Endothelial cell (in vitro differentiated cells): Measurements from ENCODE around the gene SMPD3. TPM values are rescaled to one million over a fixed set of nuclear protein-coding genes. Genes with fewer than 3 reads are reported as not detected.

Source experiments
- DNase-seq: peaks from one replicate; pipeline ENCODE4 v3.0.0; 2021; ENCODE audit warnings: low spot score
- H3K27ac Mint-ChIP-seq: one replicate; pipeline ENCODE4 v1.8.0; 2021; ENCODE audit warnings: mixed read lengths, inconsistent platforms; ENCODE audit not compliant: unreplicated experiment
- H3K27me3 Mint-ChIP-seq: one replicate; pipeline ENCODE4 v1.8.0; 2021; ENCODE audit warnings: mild to moderate bottlenecking, moderate library complexity, mixed read lengths, inconsistent platforms; ENCODE audit not compliant: unreplicated experiment
- H3K36me3 Mint-ChIP-seq: one replicate; pipeline ENCODE4 v1.8.0; 2021; ENCODE audit warnings: mild to moderate bottlenecking, low read depth, mixed read lengths, inconsistent platforms; ENCODE audit not compliant: unreplicated experiment
- H3K4me1 Mint-ChIP-seq: one replicate; pipeline ENCODE4 v1.8.0; 2021; ENCODE audit warnings: mild to moderate bottlenecking, mixed read lengths, inconsistent platforms; ENCODE audit not compliant: unreplicated experiment
- H3K4me3 Mint-ChIP-seq: one replicate; pipeline ENCODE4 v1.8.0; 2021; ENCODE audit warnings: mild to moderate bottlenecking, mixed read lengths, inconsistent platforms; ENCODE audit not compliant: unreplicated experiment
- H3K9me3 Mint-ChIP-seq: one replicate; pipeline ENCODE4 v1.8.0; 2021; ENCODE audit warnings: mixed read lengths, inconsistent platforms; ENCODE audit not compliant: unreplicated experiment
- total RNA-seq: library from RNA; stranded (reverse); fragmentation: NEBNext Ultra II Directional; extraction: Animal tissue kit (Norgen Biotek cat#: 25700); gene quantifications from one replicate; pipeline ENCODE4 v1.2.1, GENCODE V29; 2021; ENCODE audit not compliant: unreplicated experiment
- TF ChIP-seq, protein P1 (sequence below): fragments of 200-600 bp; sonication (generic); IDR thresholded peaks from one replicate; pipeline ENCODE4 v1.5.0; 2021; ENCODE audit warnings: antibody characterized with exemption; ENCODE audit not compliant: unreplicated experiment

SMPD3 gene
- total RNA-seq, 1 donor from 2014 or later = not detected

DNA sequence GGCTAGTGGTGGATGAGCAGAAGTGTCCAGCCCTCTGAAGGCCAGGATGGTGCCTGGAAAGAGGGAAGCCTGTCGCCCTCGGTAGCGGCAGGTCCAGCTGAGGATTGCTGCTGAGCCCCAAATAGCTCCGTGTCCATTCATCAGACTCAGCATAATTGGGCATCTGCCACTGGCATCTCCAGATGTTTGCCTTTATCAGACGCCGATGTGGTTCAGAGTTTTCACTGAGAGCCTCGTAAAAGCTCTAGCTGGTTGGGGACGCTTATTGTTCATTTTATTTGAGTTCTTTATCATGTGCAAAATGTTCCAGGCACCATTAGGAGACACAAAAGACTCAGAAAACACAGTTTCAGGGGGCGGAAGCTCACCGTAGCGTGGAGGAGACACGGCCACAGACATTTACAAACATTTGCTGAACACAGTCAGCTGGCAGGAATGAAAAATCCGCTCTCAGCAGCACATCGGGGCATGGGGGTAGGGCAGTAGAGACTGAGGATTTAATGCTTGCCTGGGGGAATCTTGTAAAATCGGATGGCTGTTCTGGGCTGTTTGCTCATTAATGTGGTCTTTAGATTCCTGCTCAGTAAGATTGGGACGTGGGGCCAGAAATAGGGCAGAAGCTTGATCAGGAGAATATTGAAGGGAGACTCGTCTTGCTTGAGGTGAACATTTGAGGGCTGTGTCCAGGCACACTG lies 41.7 kb downstream of the SMPD3 start:
- Mint-ChIP-seq H3K4me1 (no peaks in the 10 kb centered on the region), H3K27ac (no peak overlapping the region), H3K36me3 (peaks cover 4% of the 10 kb centered on the region), H3K27me3 (no peaks in the 10 kb centered on the region), H3K9me3 (no peaks in the 10 kb centered on the region), H3K4me3 (no peak overlapping the region)
- no peak for DNase-seq
- TF ChIP-seq, protein P1, sequence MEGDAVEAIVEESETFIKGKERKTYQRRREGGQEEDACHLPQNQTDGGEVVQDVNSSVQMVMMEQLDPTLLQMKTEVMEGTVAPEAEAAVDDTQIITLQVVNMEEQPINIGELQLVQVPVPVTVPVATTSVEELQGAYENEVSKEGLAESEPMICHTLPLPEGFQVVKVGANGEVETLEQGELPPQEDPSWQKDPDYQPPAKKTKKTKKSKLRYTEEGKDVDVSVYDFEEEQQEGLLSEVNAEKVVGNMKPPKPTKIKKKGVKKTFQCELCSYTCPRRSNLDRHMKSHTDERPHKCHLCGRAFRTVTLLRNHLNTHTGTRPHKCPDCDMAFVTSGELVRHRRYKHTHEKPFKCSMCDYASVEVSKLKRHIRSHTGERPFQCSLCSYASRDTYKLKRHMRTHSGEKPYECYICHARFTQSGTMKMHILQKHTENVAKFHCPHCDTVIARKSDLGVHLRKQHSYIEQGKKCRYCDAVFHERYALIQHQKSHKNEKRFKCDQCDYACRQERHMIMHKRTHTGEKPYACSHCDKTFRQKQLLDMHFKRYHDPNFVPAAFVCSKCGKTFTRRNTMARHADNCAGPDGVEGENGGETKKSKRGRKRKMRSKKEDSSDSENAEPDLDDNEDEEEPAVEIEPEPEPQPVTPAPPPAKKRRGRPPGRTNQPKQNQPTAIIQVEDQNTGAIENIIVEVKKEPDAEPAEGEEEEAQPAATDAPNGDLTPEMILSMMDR = no peak

DNA sequence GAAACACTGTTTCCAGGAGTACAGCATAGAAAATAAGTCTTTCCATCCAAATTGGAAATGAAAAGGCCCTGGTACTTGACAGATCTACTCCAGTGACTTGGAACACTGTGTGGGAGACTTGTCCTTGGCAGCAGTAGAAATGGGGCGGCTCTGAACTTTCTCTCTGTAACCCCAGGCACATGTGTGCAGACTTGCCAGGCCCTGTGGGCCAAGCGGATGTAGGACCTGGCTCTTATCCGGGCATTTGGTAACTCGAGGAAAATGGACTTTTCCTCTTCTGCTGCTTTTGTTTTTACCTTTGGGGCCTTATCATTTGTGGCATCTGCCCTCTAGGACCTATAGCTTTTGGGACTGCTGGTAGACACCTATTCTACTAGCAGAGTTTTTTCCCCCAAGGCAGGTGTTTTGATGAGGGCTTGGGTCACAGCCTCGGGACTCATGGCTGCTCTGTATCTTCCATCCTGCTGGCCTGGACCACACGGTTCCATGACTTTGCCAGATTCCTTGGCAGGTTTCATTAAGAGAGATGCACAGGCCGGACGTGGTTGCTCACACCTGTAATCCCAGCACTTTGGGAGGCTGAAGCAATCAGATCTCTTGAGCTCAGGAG lies 43.5 kb downstream of the SMPD3 start:
- no peak for DNase-seq
- H3K9me3 Mint-ChIP-seq = no peaks in the 10 kb centered on the region
- no peak overlapping the region for H3K4me3 Mint-ChIP-seq
- TF ChIP-seq, protein P1 = no peak
- H3K27me3 Mint-ChIP-seq = peaks cover 4% of the 10 kb centered on the region
- H3K4me1 Mint-ChIP-seq = no peaks in the 10 kb centered on the region
- no peak overlapping the region for H3K27ac Mint-ChIP-seq
- no peaks in the 10 kb centered on the region for H3K36me3 Mint-ChIP-seq

DNA sequence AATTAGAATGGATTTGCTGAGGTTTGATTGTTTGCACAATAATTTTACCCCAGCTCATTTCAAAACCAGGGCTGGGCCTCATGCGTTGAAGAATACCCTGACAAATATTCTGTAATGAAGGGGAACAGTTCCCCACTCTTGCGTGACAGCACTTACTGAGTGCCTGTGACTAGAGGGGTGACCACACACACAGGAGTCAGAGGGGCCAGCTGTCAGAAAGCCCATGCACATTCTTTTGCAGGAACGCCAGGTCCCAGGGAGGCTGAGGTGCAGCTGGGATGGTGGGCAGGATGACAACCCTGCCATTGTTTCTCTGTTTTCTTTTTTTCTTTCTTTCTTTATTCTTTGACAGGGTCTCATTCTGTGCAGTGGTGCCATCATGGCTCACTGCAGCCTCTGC lies 44.6 kb downstream of the SMPD3 start:
- Mint-ChIP-seq H3K36me3 (no peaks in the 10 kb centered on the region), H3K27me3 (peaks cover 4% of the 10 kb centered on the region), H3K9me3 (no peaks in the 10 kb centered on the region), H3K27ac (no peak overlapping the region), H3K4me1 (no peaks in the 10 kb centered on the region), H3K4me3 (no peak overlapping the region)
- TF ChIP-seq, protein P1 = no peak
- DNase-seq = no peak

DNA sequence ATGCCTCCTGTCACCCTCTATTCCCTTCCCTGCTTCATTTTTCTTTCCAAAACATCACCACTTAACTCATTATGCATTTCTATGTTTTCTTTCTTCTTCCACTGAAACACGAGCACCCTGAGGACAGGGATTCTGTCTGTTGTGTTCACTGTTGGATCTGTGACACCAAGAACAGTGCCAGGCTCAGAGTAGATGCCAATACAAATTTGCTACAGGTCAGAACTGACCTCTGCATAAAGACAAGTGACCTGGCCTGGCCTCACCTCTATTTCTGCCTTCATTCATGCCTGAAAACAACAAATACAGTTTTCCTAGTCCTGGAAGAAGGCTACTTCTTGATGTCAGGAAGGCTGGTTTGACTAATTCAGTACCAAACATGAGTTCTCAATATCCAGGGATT lies 45.1 kb downstream of the SMPD3 start:
- Mint-ChIP-seq H3K4me3 (no peak overlapping the region), H3K36me3 (no peaks in the 10 kb centered on the region), H3K27me3 (peaks cover 5% of the 10 kb centered on the region), H3K27ac (no peak overlapping the region), H3K4me1 (no peaks in the 10 kb centered on the region), H3K9me3 (no peaks in the 10 kb centered on the region)
- DNase-seq = no peak
- TF ChIP-seq, protein P1 = no peak

DNA sequence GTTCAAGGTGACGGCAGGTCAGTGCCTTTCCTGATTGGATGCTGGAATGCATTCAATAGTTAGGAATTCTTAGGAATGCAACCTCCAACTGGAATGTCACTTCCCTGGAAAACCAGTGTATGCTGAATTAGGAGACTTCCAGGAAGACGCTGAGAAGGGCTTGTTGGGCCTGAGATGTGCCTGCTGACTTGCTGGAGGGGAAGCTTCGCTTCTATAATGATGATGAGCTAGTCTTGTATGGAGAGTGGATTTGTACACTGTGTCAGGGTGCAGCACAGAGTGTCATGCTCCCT lies 45.6 kb downstream of the SMPD3 start:
- H3K4me3 Mint-ChIP-seq = no peak overlapping the region
- H3K4me1 Mint-ChIP-seq = no peaks in the 10 kb centered on the region
- no peak for DNase-seq
- H3K27ac Mint-ChIP-seq = no peak overlapping the region
- H3K36me3 Mint-ChIP-seq = no peaks in the 10 kb centered on the region
- peaks cover 5% of the 10 kb centered on the region for H3K27me3 Mint-ChIP-seq
- TF ChIP-seq, protein P1 = no peak
- no peaks in the 10 kb centered on the region for H3K9me3 Mint-ChIP-seq
